Sigmoid colon (tissue), 4 donors: ENCODE results near the gene TRIM52.
A peak's percentile ranks its signal among the peaks of the same experiment; 100 is the strongest.

Source experiments
- CTCF ChIP-seq, 4 experiments: fragments of 450-650 bp in 3 of 4; fragments of 200-600 bp in 1 of 4; IDR thresholded peaks; one replicate each; pipeline ENCODE4 v1.5.1; 2016 to 2019; ENCODE audit warnings: antibody characterized with exemption in 4 of 4, mild to moderate bottlenecking in 3 of 4, moderate library complexity in 2 of 4
- POLR2A ChIP-seq, 2 donors: fragments of 450-650 bp; IDR thresholded peaks; one replicate each; pipeline ENCODE4 v1.6.1; 2016; ENCODE audit warnings: antibody characterized with exemption in 2 of 2, mild to moderate bottlenecking in 2 of 2, moderate library complexity in 2 of 2
- POLR2AphosphoS5 ChIP-seq, 4 donors: sonication (generic); formaldehyde crosslinking; IDR thresholded peaks; one replicate each; pipeline ENCODE4 v1.6.1; 2017; ENCODE audit warnings: antibody characterized with exemption in 4 of 4

GRCh38 chr5:181246276-181247049, 14.5 kb downstream of the TRIM52 start:
- TF ChIP-seq CTCF (IDR thresholded peaks at IDR 0.05) (peak in 1 of 4 experiments; percentile 4), POLR2A (IDR thresholded peaks at IDR 0.05) (peak; percentile 81 to 87), POLR2AphosphoS5 (IDR thresholded peaks at IDR 0.05) (peak; percentile 88 to 94 (median 92))
